IMR-90 (cell line): ENCODE results near the gene PSMG3. TPM values are rescaled to one million over a fixed set of nuclear protein-coding genes. Genes with fewer than 3 reads are reported as not detected.
A peak's percentile ranks its signal among the peaks of the same experiment; 100 is the strongest.

Experiments used
- ATAC-seq: fragments of 200-7000 bp; cut with Tn5 transposase; 2 replicates; pipeline ENCODE4 v1.9.1; 2020; ENCODE audit warnings: low read depth, mild to moderate bottlenecking, moderate library complexity
- BruUV-seq: library from RNA; stranded (reverse); fragments of 400-500 nt; replicated peaks from 2 replicates; lab custom pipeline; 2021; lab: Mats Ljungman, UMichigan
- CTCF ChIA-PET: fragments of 300-600 bp; formaldehyde crosslinking; extraction: SDS; loops from one replicate; lab custom pipeline; 2021; ENCODE audit warnings: antibody characterized with exemption; lab: Yijun Ruan, JAX
- POLR2A ChIA-PET: fragments of 300-600 bp; sonication (Branson Sonifier 250); formaldehyde crosslinking; loops from one replicate; lab custom pipeline; 2022; ENCODE audit warnings: antibody characterized with exemption; ENCODE audit not compliant: unreplicated experiment; lab: Charles Lee
- DNase-seq: peaks from one replicate; pipeline ENCODE4 v3.0.0; 2013
- H2AFZ ChIP-seq: replicated peaks from 2 replicates; pipeline ENCODE3; 2013; ENCODE audit warnings: low read length, mild to moderate bottlenecking; ENCODE audit not compliant: poor library complexity
- H2AK5ac ChIP-seq: 2 replicates; pipeline ENCODE4 v1.6.1; 2013; ENCODE audit warnings: low read depth, low read length, inconsistent platforms
- H2AK9ac ChIP-seq: replicated peaks from 2 replicates; pipeline ENCODE3; 2013; ENCODE audit warnings: mild to moderate bottlenecking, low read depth, low read length, moderate library complexity; ENCODE audit not compliant: poor library complexity
- H2BK120ac ChIP-seq: 2 replicates; pipeline ENCODE4 v1.6.1; 2013; ENCODE audit warnings: low read depth, low read length, inconsistent platforms
- H2BK15ac ChIP-seq: 3 replicates; pipeline ENCODE4 v1.6.1; 2013; ENCODE audit warnings: low read depth, low read length, inconsistent platforms
- H2BK20ac ChIP-seq: 2 replicates; pipeline ENCODE4 v1.6.1; 2013; ENCODE audit warnings: low read depth, mild to moderate bottlenecking, inconsistent platforms, low read length, moderate library complexity
- H2BK5ac ChIP-seq: 2 replicates; pipeline ENCODE4 v1.6.1; 2013; ENCODE audit warnings: mild to moderate bottlenecking, low read depth, low read length, inconsistent platforms; ENCODE audit not compliant: poor library complexity, severe bottlenecking
- H3K14ac ChIP-seq: replicated peaks from 2 replicates; pipeline ENCODE4 v1.6.1; 2013; ENCODE audit warnings: low read depth, low read length, inconsistent platforms
- H3K18ac ChIP-seq: 2 replicates; pipeline ENCODE4 v1.6.1; 2013; ENCODE audit warnings: low read depth, low read length, control low read depth
- H3K23ac ChIP-seq: 2 replicates; pipeline ENCODE4 v1.6.1; 2013; ENCODE audit warnings: low read depth, low read length, inconsistent platforms
- H3K27ac ChIP-seq: 2 replicates; pipeline ENCODE4 v1.5.1; 2013; ENCODE audit warnings: mild to moderate bottlenecking, control low read depth, low read length; ENCODE audit not compliant: insufficient read depth
- H3K27me3 ChIP-seq: 2 replicates; pipeline ENCODE4 v1.6.1; 2013; ENCODE audit warnings: low read length; ENCODE audit not compliant: control insufficient read depth, insufficient read depth
- H3K36me3 ChIP-seq: 2 replicates; pipeline ENCODE4 v1.6.1; 2013; ENCODE audit warnings: low read length, mixed read lengths; ENCODE audit not compliant: control insufficient read depth, insufficient read depth
- H3K4ac ChIP-seq: 2 replicates; pipeline ENCODE4 v1.6.1; 2013; ENCODE audit warnings: low read depth, low read length, inconsistent platforms
- H3K4me1 ChIP-seq: 2 replicates; pipeline ENCODE4 v1.6.1; 2013; ENCODE audit warnings: low read length, mixed read lengths; ENCODE audit not compliant: control insufficient read depth, insufficient read depth
- H3K4me2 ChIP-seq: 2 replicates; pipeline ENCODE4 v1.6.1; 2013; ENCODE audit warnings: low read depth, mild to moderate bottlenecking, control low read depth, low read length, moderate library complexity
- H3K4me3 ChIP-seq: 2 replicates; pipeline ENCODE4 v1.5.1; 2013; ENCODE audit warnings: low read depth, mild to moderate bottlenecking, control low read depth, low read length, moderate library complexity; ENCODE audit not compliant: insufficient read depth
- H3K56ac ChIP-seq: 2 replicates; pipeline ENCODE4 v1.6.1; 2013; ENCODE audit warnings: low read length, inconsistent platforms; ENCODE audit not compliant: insufficient read depth; ENCODE audit errors: extremely low read depth
- H3K79me1 ChIP-seq, 2 experiments: 2 replicates each; pipeline ENCODE4 v1.6.1; 2013; ENCODE audit warnings: low read length in 2 of 2, inconsistent platforms in 1 of 2, low read depth in 1 of 2
- H3K9ac ChIP-seq: 2 replicates; pipeline ENCODE4 v1.6.1; 2013; ENCODE audit warnings: low read depth, low read length, control low read depth
- H3K9me1 ChIP-seq: 2 replicates; pipeline ENCODE4 v1.6.1; 2013; ENCODE audit warnings: low read length, inconsistent platforms; ENCODE audit not compliant: insufficient read depth
- H3K9me3 ChIP-seq: 2 replicates; pipeline ENCODE4 v1.6.1; 2013; ENCODE audit warnings: low read length; ENCODE audit not compliant: control insufficient read depth, insufficient read depth
- H4K20me1 ChIP-seq: 2 replicates; pipeline ENCODE4 v1.6.1; 2013; ENCODE audit warnings: low read length, inconsistent platforms; ENCODE audit not compliant: insufficient read depth
- H4K5ac ChIP-seq: 2 replicates; pipeline ENCODE4 v1.6.1; 2013; ENCODE audit warnings: mild to moderate bottlenecking, low read depth, low read length, control low read depth
- H4K8ac ChIP-seq, 2 experiments: 2 replicates each; pipeline ENCODE4 v1.6.1; 2013; ENCODE audit warnings: low read depth in 2 of 2, low read length in 2 of 2, control low read depth in 1 of 2, inconsistent platforms in 1 of 2
- H4K91ac ChIP-seq: 2 replicates; pipeline ENCODE4 v1.6.1; 2013; ENCODE audit warnings: low read depth, low read length, inconsistent platforms; ENCODE audit not compliant: insufficient read depth
- POLR2A ChIP-seq: IDR thresholded peaks from 2 replicates; pipeline ENCODE4 v1.6.1; 2012; ENCODE audit warnings: mild to moderate bottlenecking, low read depth, low read length
- RAD21 ChIP-seq: IDR thresholded peaks from 2 replicates; pipeline ENCODE4 v1.6.1; 2012; ENCODE audit warnings: low read length, improper control_type of control experiment
- WGBS, 2 experiments: methylation state at CpG; one replicate each; pipeline versions ENCODE4 v1.1.5 to v1.1.7; 2013; ENCODE audit warnings: missing lambda C conversion rate in 2 of 2; ENCODE audit not compliant: insufficient read length in 1 of 2; ENCODE audit errors: extremely low coverage in 2 of 2; 5-methylcytosine and 5-hydroxymethylcytosine counted together
- dilution Hi-C: fragments of 300-500 bp; cut with HindIII; formaldehyde crosslinking; loops from one replicate; pipeline ENCODE4 v1.14.3; 2018; ENCODE audit warnings: low sequenced_read_pairs; ENCODE audit not compliant: unreplicated experiment
- in situ Hi-C: fragments of 300-500 bp; cut with MboI; formaldehyde crosslinking; loops from 3 replicates; pipeline ENCODE4 v1.14.3; 2019; ENCODE audit warnings: low sequenced_read_pairs, inconsistent platforms, mixed read lengths
- intact Hi-C: fragments of 100-400 bp; cut with micrococcal nuclease; formaldehyde crosslinking; loops from 2 replicates; pipeline ENCODE4 v1.10.0; 2022
- polyA plus RNA-seq, 3 experiments: library from polyadenylated mRNA; depleted of rRNA; stranded (reverse); fragments of >200 nt; gene quantifications; 2 replicates each; pipeline ENCODE4 v1.2.3, GENCODE V29; 2012; ENCODE audit warnings: low replicate concordance in 1 of 3
- total RNA-seq: library from RNA; depleted of rRNA; stranded (reverse); fragments of >200 nt; gene quantifications from 2 replicates; pipeline ENCODE4 v1.2.3, GENCODE V29; 2012

PSMG3 gene
- total and polyA plus RNA-seq, 2 of the 4 experiments (the other 2 are of a cell fraction), result 37.3 to 54.1 TPM

GRCh38 chr7:1548944-1549343 is 20.9 kb downstream of the PSMG3 start:
- Histone ChIP-seq H3K4ac (no peak overlapping the region), H2AFZ (no peak overlapping the region), H4K91ac (no peak overlapping the region), H3K23ac (no peak overlapping the region), H4K20me1 (no peaks in the 10 kb centered on the region; the same call in 1 of the 2 replicates), H3K9me1 (no peaks in the 10 kb centered on the region; the same call in 1 of the 2 replicates), H3K27ac (no peak overlapping the region), H3K36me3 (peaks cover 10% of the 10 kb centered on the region), H3K27me3 (no peaks in the 10 kb centered on the region), H3K4me2 (no peak overlapping the region), H4K8ac (no peak overlapping the region), H4K5ac (no peak overlapping the region), H3K14ac (no peak overlapping the region), H3K56ac (no peak overlapping the region), H3K4me1 (no peaks in the 10 kb centered on the region), H3K9ac (no peak overlapping the region), H2BK120ac (no peak overlapping the region), H3K79me1 (0 out of 4 replicates have a peak, but pooled peaks cover 0 to 4% of the 10 kb centered on the region in 2 experiments), H2BK15ac (no peak overlapping the region), H2BK5ac (no peak overlapping the region), H2AK9ac (no peak overlapping the region), H3K4me3 (no peak overlapping the region), H2AK5ac (peak overlapping the region; percentile 59; the same call in 1 of the 2 replicates), H2BK20ac (no peak overlapping the region), H3K9me3 (no peaks in the 10 kb centered on the region), H3K18ac (no peak overlapping the region)
- dilution Hi-C loops (no loop called here), in situ Hi-C loops (no loop called here), intact Hi-C loops (no loop called here)
- ChIA-PET CTCF (no interaction called here), POLR2A (no interaction called here)
- no TSS peak for BruUV-seq
- ATAC-seq (no peak), DNase-seq (no peak)
- TF ChIP-seq POLR2A (peak; percentile 67), RAD21 (no peak)
- 78% methylated on average over 8 of the region's 14 CpGs; no CpG with 5 or more reads in 1 of the 2 experiments for WGBS, 2 experiments
